ENCODE data around the gene JAKMIP3. TPM values are rescaled to one million over a fixed set of nuclear protein-coding genes. Genes with fewer than 3 reads are reported as not detected.

Gene JAKMIP3
- total RNA-seq, 2 experiments from 2014 or later, result 0.34 to 0.35 TPM

- Mint-ChIP-seq H3K36me3 (ENCODE audit: low read depth) (no peaks in the 10 kb centered on the region), H3K4me1 (no peaks in the 10 kb centered on the region), H3K9me3 (ENCODE audit: low read depth) (no peaks in the 10 kb centered on the region), H3K4me3 (no peak overlapping the region), H3K27ac (no peak overlapping the region), H3K27me3 (peaks cover 8% of the 10 kb centered on the region)
- POLR2A ChIA-PET, result interaction anchor here (0.6 kb wide), 1 partner anchor 174 kb away, joined by 3 read pairs; no protein-coding TSS in a partner anchor
- intact Hi-C loops (cut with DNase I, micrococcal nuclease), result no loop called here
- CTCF ChIA-PET, result interaction anchor here (0.5 kb wide), 1 partner anchor 79 kb away, joined by 3 read pairs; no protein-coding TSS in a partner anchor
- no peak for DNase-seq
- ATAC-seq, result no peak
These were observed 5.8 kb upstream of the JAKMIP3 start for GRCh38 chr10:132059760-132060508.

DNA sequence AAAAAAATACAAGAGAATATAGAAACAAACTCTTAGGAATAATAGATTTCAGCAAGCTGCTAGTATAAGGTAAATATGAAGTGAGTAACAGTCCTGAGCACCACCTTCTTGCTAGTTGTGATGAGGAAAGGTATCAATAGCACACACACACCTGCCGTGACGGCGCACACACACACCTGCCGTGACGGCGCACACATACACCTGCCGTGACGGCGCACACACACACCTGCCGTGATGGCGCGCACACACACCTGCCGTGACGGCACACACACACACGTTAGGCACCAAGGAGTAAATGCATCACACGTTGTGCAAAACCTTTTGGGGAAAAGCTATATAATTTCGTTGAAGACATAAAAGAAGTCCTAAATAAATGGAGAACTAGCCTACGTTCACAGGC lies 4.7 kb upstream of the JAKMIP3 start:
- H3K27ac Mint-ChIP-seq, result no peak overlapping the region
- no peak overlapping the region for H3K4me3 Mint-ChIP-seq
- ChIA-PET POLR2A (no interaction called here), CTCF (interaction anchor here (1.1 kb wide), 1 partner anchor 38 kb away, joined by 3 read pairs; no protein-coding TSS in a partner anchor)
- no peak for DNase-seq
- no peaks in the 10 kb centered on the region for H3K9me3 Mint-ChIP-seq (ENCODE audit: low read depth)
- no peaks in the 10 kb centered on the region for H3K36me3 Mint-ChIP-seq (ENCODE audit: low read depth)
- intact Hi-C loops (cut with DNase I, micrococcal nuclease), result no loop called here
- H3K4me1 Mint-ChIP-seq, result peaks cover 5% of the 10 kb centered on the region
- no peak for ATAC-seq
- peaks cover 4% of the 10 kb centered on the region for H3K27me3 Mint-ChIP-seq

GRCh38 chr10:132061465-132061864 lies 4.3 kb upstream of the JAKMIP3 start:
- Mint-ChIP-seq H3K27ac (no peak overlapping the region), H3K4me1 (peaks cover 7% of the 10 kb centered on the region), H3K9me3 (ENCODE audit: low read depth) (no peaks in the 10 kb centered on the region), H3K36me3 (ENCODE audit: low read depth) (no peaks in the 10 kb centered on the region), H3K4me3 (no peak overlapping the region), H3K27me3 (peaks cover 5% of the 10 kb centered on the region)
- ChIA-PET POLR2A (no interaction called here), CTCF (interaction anchor here (1.1 kb wide), 1 partner anchor 39 kb away, joined by 3 read pairs; no protein-coding TSS in a partner anchor)
- intact Hi-C loops (cut with DNase I, micrococcal nuclease), result no loop called here
- ATAC-seq, result no peak
- DNase-seq, result no peak

- CTCF ChIA-PET, result no interaction called here
- intact Hi-C loops (cut with DNase I, micrococcal nuclease), result no loop called here
- DNase-seq, result no peak
- Mint-ChIP-seq H3K4me3 (no peak overlapping the region), H3K4me1 (peaks cover 7% of the 10 kb centered on the region), H3K27ac (no peak overlapping the region), H3K36me3 (ENCODE audit: low read depth) (no peaks in the 10 kb centered on the region), H3K27me3 (peaks cover 8% of the 10 kb centered on the region), H3K9me3 (ENCODE audit: low read depth) (no peaks in the 10 kb centered on the region)
- POLR2A ChIA-PET, result no interaction called here
- ATAC-seq, result no peak
These were observed 3.6 kb upstream of the JAKMIP3 start for GRCh38 chr10:132062116-132062515.

DNA sequence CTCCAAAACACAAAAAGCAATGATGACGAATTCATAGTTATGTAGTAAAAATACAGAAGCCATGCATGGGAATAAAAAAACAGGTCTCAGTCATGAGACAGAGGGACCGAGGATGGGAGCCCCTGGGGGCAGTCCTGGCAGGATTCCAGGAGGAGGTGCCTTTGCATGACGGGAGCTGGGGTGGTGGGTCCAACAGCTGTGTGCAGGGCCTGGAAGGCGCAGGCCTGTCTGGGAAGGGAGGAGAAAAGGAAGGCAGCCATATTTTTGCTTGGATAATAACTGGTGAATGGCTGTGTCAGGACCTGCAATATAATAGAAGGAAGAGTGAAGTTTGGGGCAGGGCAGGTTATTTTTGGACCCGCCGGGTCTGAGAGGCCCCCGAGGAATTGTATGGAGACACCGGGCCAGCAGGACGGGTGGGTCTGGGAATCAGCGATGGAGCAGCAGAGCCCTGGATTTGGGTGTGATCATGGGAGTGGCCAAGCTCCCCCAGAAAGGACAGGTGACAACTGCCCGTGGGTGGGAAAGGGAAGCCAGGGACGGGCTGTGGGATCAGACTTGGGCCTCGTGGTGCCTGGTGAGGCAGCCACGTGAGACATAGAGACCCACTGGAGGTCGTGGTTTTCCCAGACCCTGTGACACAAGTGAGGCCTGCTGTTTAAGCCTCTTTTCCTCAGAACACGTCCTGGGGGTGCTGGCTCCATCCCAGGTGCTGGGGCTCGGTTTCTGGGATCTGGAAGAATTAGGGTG lies 2.9 kb upstream of the JAKMIP3 start:
- intact Hi-C loops (cut with DNase I, micrococcal nuclease), result no loop called here
- H3K4me3 Mint-ChIP-seq, result no peak overlapping the region
- no peaks in the 10 kb centered on the region for H3K9me3 Mint-ChIP-seq (ENCODE audit: low read depth)
- ATAC-seq, result no peak
- no peak for DNase-seq
- no peak overlapping the region for H3K27ac Mint-ChIP-seq
- POLR2A ChIA-PET, result no interaction called here
- peaks cover 6% of the 10 kb centered on the region for H3K27me3 Mint-ChIP-seq
- CTCF ChIA-PET, result interaction anchor here (0.6 to 0.7 kb wide), 2 partner anchors 170 to 896 kb away, joined by 3 to 4 read pairs; no protein-coding TSS in a partner anchor
- no peaks in the 10 kb centered on the region for H3K36me3 Mint-ChIP-seq (ENCODE audit: low read depth)
- peaks cover 7% of the 10 kb centered on the region for H3K4me1 Mint-ChIP-seq

- Mint-ChIP-seq H3K27me3 (peaks cover 6% of the 10 kb centered on the region), H3K36me3 (ENCODE audit: low read depth) (no peaks in the 10 kb centered on the region), H3K4me1 (peaks cover 7% of the 10 kb centered on the region), H3K9me3 (ENCODE audit: low read depth) (no peaks in the 10 kb centered on the region), H3K4me3 (no peak overlapping the region), H3K27ac (no peak overlapping the region)
- ChIA-PET POLR2A (no interaction called here), CTCF (interaction anchor here (0.7 kb wide), 1 partner anchor 896 kb away, joined by 3 read pairs; no protein-coding TSS in a partner anchor)
- intact Hi-C loops (cut with DNase I, micrococcal nuclease), result no loop called here
- no peak for DNase-seq
- ATAC-seq, result no peak
These were observed 2.3 kb upstream of the JAKMIP3 start for GRCh38 chr10:132063432-132063831.

GRCh38 chr10:132064082-132064755 lies 1.5 kb upstream of the JAKMIP3 start:
- intact Hi-C loops (cut with DNase I, micrococcal nuclease), result no loop called here
- no peaks in the 10 kb centered on the region for H3K9me3 Mint-ChIP-seq (ENCODE audit: low read depth)
- peaks cover 7% of the 10 kb centered on the region for H3K4me1 Mint-ChIP-seq
- ChIA-PET CTCF (no interaction called here), POLR2A (no interaction called here)
- H3K4me3 Mint-ChIP-seq, result no peak overlapping the region
- H3K36me3 Mint-ChIP-seq (ENCODE audit: low read depth), result no peaks in the 10 kb centered on the region
- ATAC-seq (no peak), DNase-seq (no peak)
- peaks cover 6% of the 10 kb centered on the region for H3K27me3 Mint-ChIP-seq
- no peak overlapping the region for H3K27ac Mint-ChIP-seq

DNA sequence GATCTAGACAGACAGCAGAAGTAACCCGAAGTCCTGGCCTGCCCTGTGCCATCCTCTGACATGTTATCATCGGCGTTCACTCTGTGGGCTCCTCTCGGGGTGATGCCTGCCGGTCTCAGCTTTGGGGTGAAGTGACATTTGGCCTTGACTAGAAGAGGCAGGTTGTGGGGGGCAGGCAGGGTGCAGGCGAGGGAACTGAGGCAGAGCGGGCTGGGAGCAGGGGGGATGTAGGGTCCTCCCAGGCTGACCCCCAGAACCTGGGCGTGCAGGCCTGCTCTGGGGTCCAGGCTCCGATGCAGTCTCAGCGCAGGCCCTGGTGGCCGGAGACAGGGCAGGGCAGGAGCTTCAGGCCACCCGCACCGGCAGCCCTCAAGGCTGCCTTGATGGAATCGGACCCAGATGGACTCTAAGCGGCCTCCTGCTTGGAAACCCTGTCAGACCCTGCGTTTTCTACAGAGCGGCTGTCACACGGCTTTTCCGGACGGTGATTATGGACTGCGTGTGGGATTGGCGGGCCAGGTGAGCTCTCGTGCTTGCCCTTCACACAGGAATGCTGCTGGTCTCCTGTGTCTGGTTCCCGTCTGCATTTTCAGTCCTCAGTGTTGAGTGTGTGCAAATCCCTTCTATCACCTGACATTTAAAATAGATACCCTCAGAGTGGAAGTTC lies 842 bp upstream of the JAKMIP3 start:
- ATAC-seq (no peak), DNase-seq (no peak)
- Mint-ChIP-seq H3K9me3 (ENCODE audit: low read depth) (no peaks in the 10 kb centered on the region), H3K36me3 (ENCODE audit: low read depth) (no peaks in the 10 kb centered on the region), H3K4me3 (no peak overlapping the region), H3K27ac (no peak overlapping the region), H3K4me1 (peaks cover 7% of the 10 kb centered on the region), H3K27me3 (peaks cover 6% of the 10 kb centered on the region)
- intact Hi-C loops (cut with DNase I, micrococcal nuclease), result no loop called here
- CTCF ChIA-PET, result no interaction called here
- POLR2A ChIA-PET, result no interaction called here

DNA sequence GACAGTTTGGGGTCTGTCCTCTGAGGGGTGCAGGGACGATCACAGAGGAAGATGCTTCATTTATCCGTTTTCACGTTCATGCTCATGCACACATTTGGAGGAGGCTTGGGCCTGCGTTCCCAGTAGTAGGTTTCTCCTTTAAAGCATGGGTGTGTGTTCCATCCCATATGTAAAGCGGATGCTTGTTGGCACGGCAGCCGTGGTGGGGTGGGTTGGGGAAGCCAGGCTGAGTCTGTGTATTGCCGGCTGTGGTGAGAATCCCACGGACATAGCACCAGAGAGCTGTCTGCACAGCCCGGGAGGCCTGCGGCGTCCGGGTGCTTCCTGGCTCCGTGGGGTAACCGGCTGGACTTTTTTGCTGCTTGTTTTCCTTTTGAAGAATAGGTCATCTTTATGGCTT lies 440 bp downstream of the JAKMIP3 start:
- H3K27me3 Mint-ChIP-seq, result peaks cover 8% of the 10 kb centered on the region
- H3K4me1 Mint-ChIP-seq, result peaks cover 7% of the 10 kb centered on the region
- no peaks in the 10 kb centered on the region for H3K9me3 Mint-ChIP-seq (ENCODE audit: low read depth)
- no peak overlapping the region for H3K27ac Mint-ChIP-seq
- ChIA-PET CTCF (interaction anchor here (0.6 to 1.2 kb wide), 2 partner anchors 76 to 436 kb away, joined by 3 to 4 read pairs; no protein-coding TSS in a partner anchor), POLR2A (no interaction called here)
- ATAC-seq (no peak), DNase-seq (no peak)
- peak overlapping the region; percentile 13 for H3K4me3 Mint-ChIP-seq
- intact Hi-C loops (cut with DNase I, micrococcal nuclease), result no loop called here
- H3K36me3 Mint-ChIP-seq (ENCODE audit: low read depth), result no peaks in the 10 kb centered on the region

GRCh38 chr10:132066812-132067211 lies 1.1 kb downstream of the JAKMIP3 start:
- Mint-ChIP-seq H3K27me3 (peaks cover 8% of the 10 kb centered on the region), H3K27ac (no peak overlapping the region), H3K4me1 (peaks cover 7% of the 10 kb centered on the region), H3K9me3 (ENCODE audit: low read depth) (no peaks in the 10 kb centered on the region), H3K36me3 (ENCODE audit: low read depth) (no peaks in the 10 kb centered on the region), H3K4me3 (no peak overlapping the region)
- DNase-seq (no peak), ATAC-seq (no peak)
- CTCF ChIA-PET, result no interaction called here
- POLR2A ChIA-PET, result no interaction called here
- intact Hi-C loops (cut with DNase I, micrococcal nuclease), result no loop called here

- Mint-ChIP-seq H3K4me1 (peaks cover 7% of the 10 kb centered on the region), H3K27ac (no peak overlapping the region), H3K4me3 (no peak overlapping the region), H3K27me3 (peaks cover 8% of the 10 kb centered on the region), H3K36me3 (ENCODE audit: low read depth) (no peaks in the 10 kb centered on the region), H3K9me3 (ENCODE audit: low read depth) (no peaks in the 10 kb centered on the region)
- no peak for ATAC-seq
- CTCF ChIA-PET, result no interaction called here
- POLR2A ChIA-PET, result no interaction called here
- DNase-seq, result no peak
- intact Hi-C loops (cut with DNase I, micrococcal nuclease), result no loop called here
These were observed 2.8 kb downstream of the JAKMIP3 start for GRCh38 chr10:132068431-132069121.

Measured in activated CD4-positive, alpha-beta T cell treated with anti-CD3 and anti-CD28 coated beads for 36 hours (primary cell).